T-helper 1 cell treated with Interleukin-12 subunit alpha and Interleukin-12 subunit beta and Interleukin-4 antibody, amounts not matched to agents 30 ng/mL and 1 ng/mL, for 36 hours (primary cell): ENCODE measurements around the gene HOXB6. TPM values are rescaled to one million over a fixed set of nuclear protein-coding genes. Genes with fewer than 3 reads are reported as not detected.

ENCODE experiments used
- intact Hi-C: fragments of 100-400 bp; cut with micrococcal nuclease; formaldehyde crosslinking; loops from one replicate; pipeline ENCODE4 v1.15.1; 2024
- total RNA-seq: library from RNA; stranded (reverse); gene quantifications from 2 replicates; pipeline ENCODE4 v1.2.3, GENCODE V29; 2022

The HOXB6 gene
- total RNA-seq, 1 donor from 2014 or later, result 0.25 TPM

GRCh38 chr17:48588074-48588415, 16.7 kb downstream of the HOXB6 start:
- intact Hi-C loops, result no loop called here

GRCh38 chr17:48587276-48588073, 17.3 kb downstream of the HOXB6 start:
- intact Hi-C loops, result no loop called here

- intact Hi-C loops, result no loop called here
These were observed 18.2 kb downstream of the HOXB6 start for GRCh38 chr17:48586355-48587258.

GRCh38 chr17:48584223-48584741, 20.5 kb downstream of the HOXB6 start:
- intact Hi-C loops, result no loop called here

GRCh38 chr17:48583708-48584222, 21.0 kb downstream of the HOXB6 start:
- intact Hi-C loops, result no loop called here

- intact Hi-C loops, result no loop called here
These were observed 22.1 kb downstream of the HOXB6 start for GRCh38 chr17:48582750-48583069.

- intact Hi-C loops, result loop anchor here (5.0 kb wide), 1 partner anchor 153 kb away; no protein-coding TSS in a partner anchor
These were observed 24.8 kb downstream of the HOXB6 start for GRCh38 chr17:48579760-48580554.

- intact Hi-C loops, result loop anchor here (5.0 kb wide), 1 partner anchor 152 kb away; no protein-coding TSS in a partner anchor
These were observed 25.4 kb downstream of the HOXB6 start for GRCh38 chr17:48579471-48579759.

- intact Hi-C loops, result loop anchor here (1.0 to 5.0 kb wide), 3 partner anchors 36 to 152 kb away; no protein-coding TSS in a partner anchor
These were observed 25.9 kb downstream of the HOXB6 start for GRCh38 chr17:48578616-48579470.

GRCh38 chr17:48577946-48578615, 26.7 kb downstream of the HOXB6 start, which contains the start of gene HOXB4:
HOXB4 (minus strand) TSS chr17:48578350; CDS start chr17:48578319, 31 bp downstream.
- intact Hi-C loops, result loop anchor here (1.0 to 5.0 kb wide), 3 partner anchors 35 to 151 kb away; no protein-coding TSS in a partner anchor

GRCh38 chr17:48577330-48577945, 27.3 kb downstream of the HOXB6 start:
- intact Hi-C loops, result loop anchor here (5.0 kb wide), 1 partner anchor 150 kb away; no protein-coding TSS in a partner anchor

GRCh38 chr17:48576479-48577309, 28.1 kb downstream of the HOXB6 start:
- intact Hi-C loops, result loop anchor here (5.0 kb wide), 1 partner anchor 149 kb away; no protein-coding TSS in a partner anchor

- intact Hi-C loops, result loop anchor here (5.0 kb wide), 1 partner anchor 149 kb away; no protein-coding TSS in a partner anchor
These were observed 28.9 kb downstream of the HOXB6 start for GRCh38 chr17:48575673-48576478.

- intact Hi-C loops, result loop anchor here (5.0 kb wide), 1 partner anchor 148 kb away; no protein-coding TSS in a partner anchor
These were observed 29.7 kb downstream of the HOXB6 start for GRCh38 chr17:48575066-48575582.

- intact Hi-C loops, result loop anchor here (5.0 kb wide), 1 partner anchor 147 kb away; no protein-coding TSS in a partner anchor
These were observed 30.2 kb downstream of the HOXB6 start for GRCh38 chr17:48574505-48575065.

- intact Hi-C loops, result no loop called here
These were observed 32.9 kb downstream of the HOXB6 start for GRCh38 chr17:48571826-48572417.
